Astrocyte (in vitro differentiated cells and primary cell): ENCODE results near the gene RPS6KA2.

Experiments
- CTCF ChIP-seq: IDR thresholded peaks from 2 replicates; pipeline ENCODE4 v1.5.1; 2011; ENCODE audit warnings: low read depth, mild to moderate bottlenecking, inconsistent platforms, low read length, moderate library complexity; ENCODE audit not compliant: insufficient read depth
- EZH2 ChIP-seq: IDR thresholded peaks from 2 replicates; pipeline ENCODE4 v1.6.1; 2012; ENCODE audit warnings: mild to moderate bottlenecking, low read length, inconsistent platforms; ENCODE audit not compliant: insufficient read depth

GRCh38 chr6:166375013-166375412, 252.0 kb downstream of the RPS6KA2 start:
- TF ChIP-seq CTCF (no peak), EZH2 (no peak)
